HG02759 (cell line): ENCODE results near the gene GPR107.
"Not testable (repeated sequence)": the region's sequence is repeated elsewhere in the genome, so short reads cannot be mapped to it uniquely, and the experiment has no call there.

Experiments used
- ATAC-seq: cut with Tn5 transposase; IDR thresholded peaks from one replicate; pipeline ENCODE4 v1.9.1; 2021; ENCODE audit warnings: mild to moderate bottlenecking, moderate library complexity; ENCODE audit not compliant: unreplicated experiment

Gene GPR107

GRCh38 chr9:130053504-130054324 lies at the start of gene GPR107:
GPR107 (plus strand) TSS chr9:130053906; CDS start chr9:130053933, 27 bp downstream.
- ATAC-seq: peak; percentile 75

DNA sequence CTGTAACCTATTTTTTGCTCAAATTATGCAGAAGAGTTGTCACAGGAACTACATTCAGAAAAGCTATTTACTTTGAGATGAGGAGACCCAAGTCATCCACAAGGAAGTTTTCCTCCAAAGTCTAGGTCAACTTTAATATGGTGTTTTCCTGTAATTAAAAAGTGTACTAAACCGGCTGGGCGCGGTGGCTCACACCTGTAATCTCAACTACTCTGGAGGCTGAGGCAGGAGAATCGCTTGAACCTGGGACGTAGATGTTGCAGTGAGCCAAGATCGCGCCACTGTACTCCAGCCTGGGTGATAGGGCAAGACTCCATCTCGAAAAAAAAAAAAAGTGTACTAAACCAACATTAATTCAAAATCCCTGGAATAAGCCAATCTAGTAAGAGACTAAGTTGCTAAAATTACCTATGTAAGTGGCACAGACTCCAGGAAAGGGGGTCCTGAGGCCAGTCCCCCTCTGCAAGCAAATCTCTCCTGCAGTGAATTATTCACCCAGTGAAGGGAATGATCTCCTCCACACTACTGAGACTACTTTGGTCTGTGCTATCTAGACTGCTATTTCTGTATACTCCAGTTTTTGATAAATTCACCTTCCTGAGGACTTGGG lies 49.7 kb upstream of the GPR107 start:
- ATAC-seq: no peak

- not testable (repeated sequence) for ATAC-seq
These were observed 46.8 kb upstream of the GPR107 start for GRCh38 chr9:130006952-130007351.

GRCh38 chr9:130008538-130008937 lies 45.2 kb upstream of the GPR107 start:
- no peak for ATAC-seq

DNA sequence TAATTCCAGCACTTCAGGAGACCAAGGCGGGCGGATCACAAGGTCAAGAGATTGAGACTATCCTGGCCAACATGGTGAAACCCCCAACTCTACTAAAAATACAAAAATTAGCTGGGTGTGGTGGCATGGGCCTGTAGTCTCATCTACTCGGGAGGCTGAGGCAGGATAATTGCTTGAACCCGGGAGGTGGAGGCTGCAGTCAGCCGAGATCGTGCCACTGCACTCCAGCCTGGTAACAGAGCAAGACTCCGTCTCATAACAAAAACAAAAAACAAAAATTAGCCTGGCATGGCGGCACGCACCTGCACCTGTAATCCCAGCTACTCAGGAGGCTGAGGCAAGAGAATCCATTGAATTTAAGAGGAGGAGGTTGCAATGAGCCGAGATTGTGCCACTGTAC lies 44.2 kb upstream of the GPR107 start:
- ATAC-seq: not testable (repeated sequence)

DNA sequence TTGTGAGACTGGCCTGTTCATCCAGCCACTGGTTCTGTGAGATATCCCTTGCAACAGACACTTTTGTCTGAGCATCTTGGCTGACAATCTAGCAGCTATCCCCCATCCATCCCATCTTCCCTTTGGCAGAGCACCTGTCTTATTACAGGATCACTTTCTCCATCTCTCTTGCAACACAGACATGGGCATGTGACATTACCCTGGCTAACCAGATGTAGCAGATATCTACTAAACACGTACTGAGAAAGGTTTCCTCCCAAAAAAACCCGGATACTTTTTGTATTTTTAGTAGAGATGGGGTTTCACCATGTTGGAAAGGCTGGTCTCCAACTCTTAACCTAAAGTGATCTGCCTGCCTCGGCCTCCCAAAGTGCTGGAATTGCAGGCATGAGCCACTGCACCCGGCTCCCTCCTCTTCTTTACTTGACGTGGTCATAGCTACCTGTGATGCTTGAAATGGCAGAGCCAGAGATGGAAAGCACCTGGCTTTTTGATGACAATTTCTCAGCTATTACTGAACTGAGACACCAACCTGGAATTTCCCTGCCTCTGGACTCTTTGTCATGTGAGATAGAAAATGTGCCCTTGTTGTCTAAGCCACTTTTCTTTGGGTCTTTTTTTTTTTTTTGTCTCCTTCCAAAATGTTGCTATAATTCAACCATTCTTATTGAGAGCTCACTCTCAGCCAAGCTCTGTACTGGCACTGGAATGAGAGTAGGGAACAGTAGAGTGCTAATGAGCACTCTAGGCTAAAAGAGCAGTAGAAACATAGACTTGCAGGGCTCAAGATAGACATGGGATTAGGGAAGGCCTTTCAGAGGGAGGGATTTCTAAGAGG lies 43.3 kb upstream of the GPR107 start:
- peak; percentile 44 for ATAC-seq

GRCh38 chr9:130013326-130013725 lies 40.4 kb upstream of the GPR107 start:
- no peak for ATAC-seq

DNA sequence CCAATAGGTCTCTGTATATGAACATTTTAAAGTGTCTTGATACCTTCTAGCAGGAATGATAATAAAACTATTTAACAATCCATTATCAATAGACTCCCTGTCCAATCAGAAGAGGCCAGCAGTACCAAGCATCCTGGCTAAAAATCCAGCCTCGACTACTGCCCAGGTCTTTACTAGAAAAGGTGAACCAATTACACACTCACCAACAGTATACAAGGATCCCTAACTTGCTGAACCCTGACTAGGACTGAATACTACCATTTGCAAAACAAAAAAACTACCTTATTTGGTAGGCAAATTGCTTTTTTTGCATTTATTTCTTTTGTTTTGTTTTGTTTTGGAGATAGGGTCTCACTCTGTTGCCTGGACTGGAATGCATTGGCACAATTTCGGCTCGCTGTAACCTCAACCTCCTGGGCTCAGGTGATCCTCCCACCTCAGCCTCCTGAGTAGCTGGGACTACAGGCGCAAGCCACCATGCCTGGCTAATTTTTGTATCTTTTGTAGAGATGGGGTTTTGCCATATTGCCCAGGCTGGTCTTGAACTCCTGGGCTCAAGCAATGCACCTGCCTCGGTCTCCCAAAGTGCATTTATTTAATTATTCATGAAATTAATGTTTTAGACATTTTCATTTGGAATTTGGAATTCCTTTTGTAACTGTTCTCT lies 38.2 kb upstream of the GPR107 start:
- ATAC-seq: no peak

GRCh38 chr9:130017076-130017475 lies 36.6 kb upstream of the GPR107 start:
- no peak for ATAC-seq

DNA sequence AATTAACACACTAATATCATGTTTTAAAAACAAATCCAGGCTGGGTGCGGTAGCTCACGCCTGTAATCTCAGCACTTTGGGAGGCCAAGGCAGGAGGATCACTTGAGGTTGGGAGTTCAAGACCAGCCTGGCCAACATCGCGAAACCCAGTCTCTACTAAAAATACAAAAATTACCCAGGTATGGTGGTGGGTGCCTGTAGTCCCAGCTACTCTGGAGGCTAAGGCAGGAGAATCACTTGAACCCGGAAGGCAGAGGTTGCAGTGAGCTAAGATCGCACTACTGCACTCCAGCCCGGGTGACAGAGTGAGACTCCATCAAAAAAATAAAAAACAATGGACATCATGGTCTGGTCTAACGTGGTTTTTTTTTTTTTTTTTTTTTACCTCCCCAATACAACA lies 36.2 kb upstream of the GPR107 start:
- ATAC-seq: not testable (repeated sequence)

DNA sequence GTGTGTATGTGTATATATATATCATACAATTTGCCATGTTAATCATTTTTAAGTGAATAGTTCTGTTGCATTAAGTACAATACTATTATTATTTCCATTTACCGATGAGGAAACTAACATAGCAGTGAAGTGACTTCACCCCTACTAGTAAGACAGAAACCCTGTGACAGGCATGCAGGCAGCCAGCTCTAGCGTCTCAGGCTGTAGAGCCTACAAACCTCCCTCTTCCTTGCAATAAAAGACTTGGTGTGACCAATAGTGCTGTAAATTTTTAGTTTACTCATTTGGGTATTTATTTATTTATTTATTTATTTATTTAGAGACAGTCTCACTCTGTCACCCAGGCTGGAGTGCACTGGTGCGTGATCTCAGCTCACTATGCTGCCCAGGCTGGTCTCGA lies 35.4 kb upstream of the GPR107 start:
- ATAC-seq: no peak

- no peak for ATAC-seq
These were observed 33.1 kb upstream of the GPR107 start for GRCh38 chr9:130020618-130021017.

- no peak for ATAC-seq
These were observed 32.6 kb upstream of the GPR107 start for GRCh38 chr9:130021123-130021522.

- not testable (repeated sequence) for ATAC-seq
These were observed 31.9 kb upstream of the GPR107 start for GRCh38 chr9:130021842-130022241.

DNA sequence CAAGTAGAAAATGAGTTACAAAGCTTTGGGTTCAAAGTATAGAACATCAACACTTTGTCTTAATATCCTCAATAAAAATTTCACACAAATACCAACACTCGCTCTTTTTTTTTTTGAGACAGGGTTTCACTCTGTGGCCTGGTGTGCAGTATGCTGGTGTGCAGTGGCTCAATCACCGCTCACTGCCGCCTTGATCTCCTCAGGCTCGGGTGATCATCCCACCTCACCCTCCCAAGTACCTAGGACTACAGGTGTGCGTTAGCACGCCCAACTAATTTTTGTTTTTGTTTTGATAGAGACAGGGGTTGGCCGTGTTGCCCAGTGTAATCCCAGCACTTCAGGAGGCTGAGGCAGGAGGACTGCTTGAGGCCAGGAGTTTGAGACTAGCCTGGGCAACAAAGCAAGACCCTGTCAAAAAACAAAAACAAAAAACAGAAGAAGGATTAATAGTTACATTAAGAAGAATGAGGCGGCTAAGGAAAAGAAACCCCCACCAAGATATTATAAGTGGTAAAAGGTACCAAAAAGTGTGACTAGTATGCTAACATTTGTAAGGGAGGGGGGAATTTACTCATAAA lies 31.1 kb upstream of the GPR107 start:
- no peak for ATAC-seq

DNA sequence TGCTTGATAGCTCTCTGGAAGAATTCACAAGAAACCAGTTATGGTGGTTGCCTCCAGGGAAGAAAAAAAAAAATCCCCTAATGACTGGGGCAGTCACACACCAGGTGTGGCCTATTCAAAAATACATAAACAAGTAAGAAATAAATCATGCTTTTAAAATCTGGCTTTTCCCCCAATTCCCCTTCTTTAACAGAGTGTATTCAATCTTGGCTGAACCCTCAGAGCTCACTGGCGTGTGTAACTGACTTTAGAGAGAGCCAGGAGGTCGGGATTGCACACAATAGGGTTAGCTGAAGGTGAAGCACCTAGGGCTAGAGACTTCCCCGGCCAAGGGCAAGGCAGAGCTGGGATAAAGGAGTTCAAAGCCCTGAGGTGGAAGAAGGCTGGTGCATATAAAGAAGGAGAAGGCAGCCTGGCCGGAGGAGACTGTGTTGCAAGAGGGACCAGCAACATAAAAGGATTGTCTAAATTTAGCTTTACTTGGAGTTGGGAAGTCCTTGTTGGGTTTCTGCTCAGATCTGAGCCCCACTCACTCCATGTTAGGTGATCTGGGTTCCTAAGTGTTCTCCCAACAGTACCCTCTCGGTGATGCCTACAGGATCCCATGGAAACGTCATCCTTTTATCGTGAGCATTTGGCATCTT lies 30.4 kb upstream of the GPR107 start:
- peak; percentile 61 for ATAC-seq

DNA sequence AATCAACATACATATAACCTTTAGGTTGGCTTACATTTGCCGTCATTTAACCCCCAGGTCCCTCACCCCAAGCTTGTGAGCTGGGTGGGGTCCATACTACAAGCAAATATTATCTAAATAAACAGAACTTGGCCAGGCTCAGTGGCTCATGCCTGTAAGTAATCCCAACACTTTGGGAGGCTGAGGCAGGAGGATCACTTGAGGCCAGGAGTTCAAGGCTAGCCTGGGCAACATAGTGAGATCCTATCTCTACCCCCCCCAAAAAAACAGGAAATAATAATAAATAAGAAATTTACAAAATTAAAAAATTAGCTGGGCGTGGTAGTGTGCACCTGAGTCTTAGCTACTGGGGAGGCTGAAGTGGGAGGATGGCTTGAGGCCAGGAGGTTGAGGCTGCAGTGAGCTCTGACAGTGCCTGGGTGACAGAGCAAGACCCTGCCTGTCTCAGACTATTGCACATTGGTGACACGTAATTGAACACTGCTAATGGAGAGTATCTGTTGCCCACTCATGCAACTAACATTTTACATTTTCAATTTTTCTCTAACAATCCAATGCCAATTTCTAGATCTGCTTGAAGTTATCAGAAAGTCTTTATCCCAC lies 29.6 kb upstream of the GPR107 start:
- ATAC-seq: no peak

DNA sequence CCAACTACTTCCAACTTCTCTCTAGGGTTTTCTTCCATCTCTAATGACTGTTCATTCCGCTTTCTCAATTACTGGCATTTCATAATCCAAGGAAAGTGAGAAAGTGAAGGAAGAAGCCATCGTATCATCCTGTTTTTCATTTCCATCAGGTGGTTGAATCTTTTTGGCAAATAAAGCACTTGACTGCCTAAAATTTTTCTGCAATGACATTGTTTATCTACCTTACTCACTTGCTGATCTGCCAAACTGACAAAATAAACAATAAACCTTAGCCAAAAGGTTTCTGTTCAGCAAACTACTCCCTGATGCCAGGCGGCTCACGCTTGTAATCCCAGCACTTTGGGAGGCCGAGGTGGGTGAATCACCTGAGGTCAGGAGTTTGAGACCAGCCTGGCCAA lies 29.1 kb upstream of the GPR107 start:
- no peak for ATAC-seq

DNA sequence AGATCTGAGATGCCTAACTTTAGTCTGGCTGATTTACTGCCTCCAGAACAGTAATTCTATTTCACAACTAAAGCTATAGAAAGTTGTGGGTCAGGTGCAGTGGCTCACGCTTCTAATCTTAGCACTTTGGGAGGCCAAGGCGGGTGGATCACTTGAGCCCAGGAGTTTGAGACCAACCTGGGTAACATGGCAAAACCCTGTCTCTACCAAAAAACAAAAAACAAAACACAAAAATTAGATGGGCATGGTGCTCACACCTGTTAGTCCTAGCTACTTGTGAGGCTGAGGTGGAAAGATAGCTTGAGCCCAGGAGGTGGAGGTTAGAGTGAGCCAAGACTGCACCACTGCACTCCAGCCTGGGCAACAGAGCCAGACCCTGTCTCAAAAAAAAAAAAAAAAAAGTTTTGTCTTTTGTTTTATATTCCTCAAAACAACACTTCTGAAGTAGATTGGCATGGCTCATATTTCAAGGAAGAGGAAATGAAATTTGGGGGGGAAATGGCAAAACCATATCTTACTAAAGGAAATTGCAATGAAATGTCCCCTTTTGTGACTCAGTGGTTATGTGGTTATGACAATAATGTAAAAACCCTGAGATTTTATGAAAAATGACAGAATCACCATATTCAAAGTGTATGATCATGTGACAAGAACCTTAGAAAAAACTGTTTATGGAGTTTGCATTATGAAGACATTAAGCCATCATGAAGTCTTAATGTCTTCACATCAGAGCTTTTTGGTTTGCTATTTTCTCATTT lies 26.9 kb upstream of the GPR107 start:
- no peak for ATAC-seq
